Measurements from ENCODE around the gene RNF112.

Gene RNF112

DNA sequence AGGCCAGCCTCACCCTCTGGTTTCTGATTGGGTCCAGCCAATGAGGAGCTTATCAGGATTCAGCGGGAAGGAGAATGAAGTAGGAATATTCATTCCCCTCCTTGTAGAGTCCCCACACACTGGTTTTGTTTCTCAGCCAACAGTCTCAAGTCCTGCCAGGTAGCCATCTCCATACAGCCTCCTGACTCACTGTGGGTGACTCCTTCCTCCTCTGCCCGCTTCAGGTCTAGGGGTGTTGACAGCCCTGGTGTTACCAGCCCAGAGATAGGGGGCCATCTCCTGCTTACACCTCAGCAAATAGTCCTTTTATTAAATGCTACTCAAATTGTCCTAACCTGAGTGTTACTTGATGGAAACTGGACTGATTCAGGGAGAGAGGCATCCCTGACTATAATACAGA, 20.1 kb upstream of the RNF112 start:
- no peak for DNase-seq

DNA sequence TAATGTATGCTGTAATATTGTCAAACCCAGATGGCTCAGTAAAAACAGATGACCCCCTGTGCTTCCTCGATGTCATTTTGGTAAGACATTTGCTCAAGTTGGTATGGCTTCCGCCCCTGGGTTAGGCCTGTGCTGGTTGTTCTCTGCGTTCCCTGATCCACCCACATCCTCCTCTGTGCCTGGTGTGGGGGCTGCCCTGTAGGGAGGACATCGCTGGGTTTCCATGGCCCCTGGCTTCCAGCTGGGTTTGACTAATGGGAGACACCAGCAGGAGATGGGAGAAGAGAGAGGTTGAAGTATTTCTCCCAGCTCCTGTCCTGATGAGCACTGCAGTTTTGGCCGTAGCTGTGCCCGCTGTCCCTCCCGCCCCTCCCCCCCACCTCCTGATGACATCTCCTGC, 19.6 kb upstream of the RNF112 start:
- DNase-seq: no peak

DNA sequence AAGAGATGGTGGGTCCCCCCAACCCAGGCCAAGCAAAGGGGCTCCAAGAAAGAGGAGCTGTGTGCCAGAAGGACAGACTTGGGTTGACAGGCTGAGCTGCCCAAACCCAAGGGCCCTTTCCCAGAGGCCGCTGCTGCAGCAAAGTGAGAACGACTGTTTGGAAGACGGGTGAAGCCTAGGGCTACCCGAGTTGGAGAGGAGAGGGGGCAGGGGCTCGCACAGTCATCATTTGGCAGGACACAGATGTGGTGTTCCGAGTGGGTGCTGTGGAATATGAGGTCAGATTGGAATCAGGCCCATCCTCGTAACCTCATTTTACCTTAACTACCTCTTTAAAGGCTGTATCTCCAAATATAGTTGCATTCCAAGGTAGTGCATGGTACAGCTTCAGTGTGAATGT, 18.7 kb upstream of the RNF112 start:
- no peak for DNase-seq

GRCh38 chr17:19397556-19398041, 13.4 kb upstream of the RNF112 start:
- DNase-seq: no peak

DNA sequence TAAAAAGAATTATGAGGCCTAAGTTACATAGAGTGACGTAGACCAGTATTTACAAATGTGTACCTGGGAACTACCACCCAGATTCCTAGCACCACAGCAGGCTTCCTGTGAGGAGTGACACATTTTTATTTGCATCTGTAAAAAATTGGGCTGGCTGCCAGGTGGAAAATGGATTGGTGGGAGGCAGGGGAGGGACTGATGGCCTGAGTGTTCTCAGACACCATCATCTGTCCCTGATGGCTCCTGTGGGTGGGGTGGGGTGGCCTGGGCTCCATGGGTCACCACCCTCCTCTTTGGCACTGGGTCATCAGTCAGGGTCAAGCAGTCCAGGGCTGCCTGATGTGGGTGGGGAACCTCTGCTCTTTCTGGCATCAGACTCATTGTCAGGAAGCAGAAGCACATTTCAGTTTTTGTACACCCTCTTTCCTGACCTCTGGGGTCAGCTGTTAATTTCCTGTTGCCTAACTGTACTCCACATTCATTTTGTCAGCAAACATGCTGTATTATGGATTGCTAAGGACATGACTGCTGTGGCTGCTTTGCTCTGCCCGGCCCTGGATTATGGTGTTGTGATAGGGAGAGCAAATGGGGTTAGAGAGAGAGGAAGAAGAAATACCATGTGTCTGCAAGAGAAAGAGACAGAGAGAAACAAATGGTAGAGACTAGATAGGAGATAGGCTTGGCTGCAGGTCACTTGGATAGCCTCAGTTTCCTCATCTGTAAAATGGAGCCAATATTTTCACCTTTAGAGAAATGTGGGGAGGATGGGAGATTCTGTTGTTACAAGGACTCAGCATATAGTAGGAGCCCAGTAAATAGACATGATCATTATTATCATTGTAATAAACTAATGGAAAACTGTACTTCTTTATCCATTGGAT, 12.5 kb upstream of the RNF112 start:
- peak; percentile 39 for DNase-seq

DNA sequence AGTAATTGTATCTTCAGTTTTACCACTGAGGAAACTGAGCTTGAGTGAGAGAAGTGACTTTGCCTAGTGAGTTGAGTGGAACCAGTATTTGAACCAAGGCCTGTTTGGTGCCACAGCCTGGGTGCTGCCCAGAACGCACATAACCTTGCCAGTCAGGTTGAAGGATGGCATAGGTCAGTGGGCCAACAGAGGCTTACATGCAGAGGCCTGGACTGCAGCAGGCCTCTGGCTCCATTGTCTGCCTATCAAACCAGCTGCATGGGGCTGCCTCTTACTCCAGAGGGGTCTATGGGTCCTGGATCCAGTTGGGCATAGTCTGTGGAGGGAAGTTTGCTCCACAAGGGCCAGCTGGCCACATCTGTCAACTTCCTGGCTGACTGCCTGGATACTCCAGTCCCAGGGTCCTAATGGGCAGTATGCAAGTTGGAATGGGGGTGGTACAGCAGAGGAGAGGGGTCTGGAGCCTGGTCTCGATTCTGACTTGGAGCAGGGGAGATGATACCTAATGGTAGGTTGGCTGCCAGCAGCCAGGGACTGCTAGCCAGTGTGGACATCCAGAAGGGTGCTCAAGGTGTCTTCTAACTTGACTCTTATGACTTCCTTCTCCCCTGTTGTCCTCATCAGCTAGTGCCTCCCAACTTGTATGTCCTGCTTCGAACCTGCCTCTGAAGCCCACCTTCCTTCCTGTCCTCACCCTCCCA, 11.1 kb upstream of the RNF112 start:
- no peak for DNase-seq

GRCh38 chr17:19401321-19402010, 9.6 kb upstream of the RNF112 start:
- DNase-seq: no peak

- DNase-seq: no peak
These were observed 8.9 kb upstream of the RNF112 start for GRCh38 chr17:19402171-19402570.

- DNase-seq: no peak
These were observed 8.0 kb upstream of the RNF112 start for GRCh38 chr17:19403021-19403420.

- no peak for DNase-seq
These were observed 6.8 kb upstream of the RNF112 start for GRCh38 chr17:19404264-19404663.

DNA sequence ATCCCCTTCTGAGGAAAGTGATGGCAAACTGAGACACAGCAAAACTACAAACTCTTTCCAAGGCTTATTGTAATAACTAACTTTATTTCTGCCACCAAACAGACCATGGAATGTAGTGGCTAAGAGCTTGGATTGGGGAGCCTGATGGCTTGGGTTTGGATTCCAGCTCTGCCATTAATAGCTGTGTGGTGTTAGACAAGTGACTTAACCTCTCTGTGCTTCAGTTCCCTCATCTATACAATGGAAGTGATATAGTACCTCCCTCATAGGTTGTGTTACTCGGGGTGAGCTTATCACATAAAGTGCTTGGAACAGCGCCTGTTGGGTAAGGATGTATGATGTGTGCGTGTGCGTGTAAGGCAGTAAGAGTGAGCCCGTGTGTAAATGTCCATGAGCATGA, 5.9 kb upstream of the RNF112 start:
- no peak for DNase-seq

DNA sequence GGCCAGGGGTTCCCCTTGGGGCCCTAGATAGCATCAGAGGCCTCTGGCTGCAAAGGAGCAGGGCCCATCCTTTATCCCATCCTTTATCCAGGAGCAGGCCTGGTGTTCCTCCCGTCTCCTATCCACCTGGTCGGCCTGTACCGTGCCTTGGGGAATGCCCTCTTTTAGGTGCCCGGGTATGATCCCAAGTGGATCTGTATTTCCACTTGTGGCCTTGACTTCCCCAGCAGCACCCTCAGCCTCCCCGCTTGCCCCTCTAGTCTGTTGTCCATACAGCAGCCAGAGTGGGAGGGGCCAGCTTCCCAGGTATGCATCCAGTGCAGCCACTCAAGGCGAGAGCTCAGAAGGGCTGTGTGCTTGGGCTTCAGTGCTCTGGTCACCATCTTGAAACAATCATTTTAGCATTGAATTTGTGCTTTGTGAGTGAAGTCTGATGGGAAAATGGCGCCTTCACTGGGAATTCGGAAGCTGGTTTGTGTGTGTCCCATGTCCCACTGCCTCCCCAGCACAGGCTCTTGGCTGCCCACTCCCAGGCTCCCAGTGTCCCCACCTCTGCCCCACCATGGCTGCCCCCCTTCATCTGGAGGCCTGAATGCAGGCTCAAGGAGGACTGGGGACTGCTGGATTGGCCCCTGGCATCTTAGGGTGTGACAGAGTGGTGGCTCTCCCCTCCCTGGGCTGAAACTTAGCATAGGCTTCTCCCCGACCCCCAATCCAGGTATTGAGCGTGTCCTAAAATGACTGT, 3.3 kb upstream of the RNF112 start:
- no peak for DNase-seq

DNA sequence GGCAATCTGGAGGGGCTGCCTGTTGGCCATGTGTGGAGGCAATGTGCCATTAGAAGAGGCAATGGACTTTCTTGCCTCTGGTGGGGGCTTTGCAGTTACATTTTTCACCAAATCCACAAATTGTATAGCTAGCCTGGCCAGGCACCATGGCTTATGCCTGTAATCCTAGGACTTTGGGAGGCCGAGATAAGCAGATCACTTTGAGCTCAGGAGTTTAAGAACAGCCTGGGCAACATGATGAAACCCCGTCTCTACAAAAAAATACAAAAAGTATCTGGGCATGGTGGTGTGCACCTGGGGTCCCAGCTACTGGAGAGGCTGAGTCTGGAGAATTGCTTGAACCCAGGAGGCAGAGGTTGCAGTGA, 2.7 kb upstream of the RNF112 start:
- DNase-seq: no peak

GRCh38 chr17:19409066-19409465, 2.0 kb upstream of the RNF112 start:
- DNase-seq: no peak

DNA sequence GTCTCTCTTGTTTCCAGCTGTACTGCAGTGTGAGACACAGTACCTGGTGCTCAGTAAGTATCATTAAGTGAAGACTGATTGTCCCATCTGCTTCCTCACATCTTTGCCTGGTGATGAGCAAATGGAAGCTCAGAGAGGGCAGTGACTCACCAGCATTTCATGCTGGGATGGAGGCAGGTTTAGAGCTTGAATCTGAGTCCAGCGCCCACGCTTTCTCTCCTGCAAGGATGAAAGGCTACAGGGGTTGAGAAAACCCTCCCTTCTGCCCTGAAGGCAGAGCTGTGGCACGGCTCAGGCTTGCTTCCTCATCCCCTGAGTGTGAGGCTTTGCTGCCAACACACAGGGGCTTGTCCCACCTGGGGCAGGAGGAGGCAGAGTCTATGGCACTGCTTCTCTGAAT, 1.5 kb upstream of the RNF112 start:
- no peak for DNase-seq

GRCh38 chr17:19410091-19410490, 941 bp upstream of the RNF112 start:
- no peak for DNase-seq

GRCh38 chr17:19411631-19412030, 599 bp downstream of the RNF112 start:
- DNase-seq: no peak

DNA sequence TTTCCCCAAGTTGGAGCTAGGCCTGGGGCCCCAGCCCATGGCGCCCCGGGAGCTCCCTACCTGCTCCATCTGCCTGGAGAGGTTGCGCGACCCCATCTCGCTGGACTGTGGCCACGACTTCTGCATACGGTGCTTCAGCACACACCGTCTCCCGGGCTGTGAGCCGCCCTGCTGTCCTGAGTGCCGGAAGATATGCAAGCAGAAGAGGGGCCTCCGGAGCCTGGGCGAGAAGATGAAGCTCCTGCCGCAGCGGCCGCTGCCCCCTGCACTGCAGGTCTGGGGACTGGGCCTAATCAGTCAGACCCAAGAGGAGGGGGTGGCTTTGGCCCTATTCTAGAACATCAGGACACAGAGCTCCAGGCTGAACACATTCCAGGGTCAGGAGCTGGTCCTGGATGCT, 1.5 kb downstream of the RNF112 start:
- no peak for DNase-seq

DNA sequence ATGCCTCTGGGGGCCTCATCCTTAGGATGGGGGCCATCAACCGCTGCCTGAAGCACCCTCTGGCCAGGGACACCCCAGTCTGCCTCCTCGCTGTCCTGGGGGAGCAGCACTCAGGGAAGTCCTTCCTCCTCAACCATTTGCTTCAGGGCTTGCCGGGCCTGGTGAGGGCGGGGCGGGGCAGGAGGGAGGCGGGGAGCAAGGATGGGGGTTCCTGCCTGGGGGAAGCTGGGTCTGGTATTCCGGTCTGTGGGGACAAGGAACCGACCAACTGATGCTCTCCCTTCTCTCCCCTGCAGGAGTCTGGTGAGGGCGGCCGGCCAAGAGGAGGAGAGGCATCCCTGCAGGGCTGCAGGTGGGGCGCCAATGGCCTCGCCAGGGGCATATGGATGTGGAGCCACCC, 2.0 kb downstream of the RNF112 start:
- no peak for DNase-seq

DNA sequence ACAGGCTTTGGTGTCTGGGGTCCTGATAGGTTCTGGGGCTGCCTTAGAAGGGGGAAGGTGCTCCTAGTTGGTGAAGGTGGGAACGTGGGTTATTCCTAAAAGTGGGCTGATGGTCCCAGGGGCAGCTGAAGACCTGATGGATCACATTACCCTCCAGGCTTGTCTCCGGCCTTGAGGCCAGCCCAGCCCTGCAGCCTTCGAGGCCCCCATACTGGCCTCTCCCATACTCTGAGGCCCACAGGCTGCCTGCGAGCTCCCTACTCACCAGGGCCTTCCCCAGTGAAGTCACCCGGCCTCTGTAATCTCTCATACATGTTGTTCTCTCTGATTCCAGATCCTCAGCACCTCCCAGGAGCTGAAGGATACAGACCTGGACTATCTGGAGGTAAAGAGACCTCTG, 2.7 kb downstream of the RNF112 start:
- no peak for DNase-seq

DNA sequence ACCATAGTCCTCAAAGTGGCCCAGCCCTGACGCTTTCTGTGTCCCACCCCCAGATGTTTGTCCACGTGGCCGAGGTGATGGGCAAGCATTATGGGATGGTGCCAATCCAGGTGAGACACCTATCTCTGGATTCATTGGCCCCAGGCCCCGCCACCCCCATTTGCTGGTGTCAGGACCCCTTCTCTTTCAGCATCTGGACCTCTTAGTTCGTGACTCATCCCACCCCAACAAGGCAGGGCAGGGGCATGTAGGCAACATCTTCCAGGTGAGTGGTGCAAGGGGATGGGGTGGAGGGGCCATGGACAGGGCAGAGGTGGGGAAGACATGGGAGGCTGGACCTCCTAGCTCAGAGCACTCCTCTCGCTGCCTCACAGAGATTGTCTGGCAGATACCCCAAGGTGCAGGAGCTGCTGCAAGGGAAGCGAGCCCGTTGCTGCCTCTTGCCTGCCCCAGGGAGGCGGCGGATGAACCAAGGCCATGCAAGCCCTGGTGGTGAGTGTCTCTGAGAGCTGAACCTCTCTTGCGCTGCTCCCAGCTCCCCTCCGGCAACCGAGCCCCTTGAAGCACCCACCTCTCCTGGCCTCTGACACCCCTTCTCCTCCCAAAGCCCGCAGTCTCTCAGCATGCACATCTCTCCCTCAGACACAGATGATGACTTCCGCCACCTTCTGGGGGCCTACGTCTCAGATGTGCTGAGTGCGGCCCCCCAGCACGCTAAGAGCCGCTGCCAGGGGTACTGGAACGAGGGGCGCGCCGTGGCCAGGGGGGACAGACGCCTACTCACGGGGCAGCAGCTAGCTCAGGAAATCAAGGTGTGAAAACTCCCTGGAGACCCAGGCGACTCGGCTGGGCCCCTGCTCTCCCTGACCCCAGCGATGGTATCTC, 3.6 kb downstream of the RNF112 start:
- no peak for DNase-seq

DNA sequence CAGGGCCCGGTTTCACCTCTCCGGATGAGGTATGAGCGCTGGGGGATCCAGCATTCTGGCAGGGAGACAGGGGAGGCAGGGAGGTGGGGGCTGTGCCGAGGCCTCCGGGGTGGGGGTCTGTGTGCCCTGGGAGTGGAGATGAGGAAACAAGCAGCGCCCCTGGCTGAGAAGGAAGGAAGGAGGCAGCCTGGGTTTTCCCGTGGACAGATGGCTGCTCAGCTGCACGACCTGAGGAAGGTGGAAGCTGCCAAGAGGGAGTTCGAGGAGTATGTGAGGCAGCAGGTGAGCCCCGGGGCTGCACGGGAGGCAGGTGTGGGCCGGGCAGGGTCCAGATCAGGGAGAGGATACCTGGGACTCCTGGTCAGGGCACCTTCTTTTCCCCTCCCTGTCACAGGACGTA, 4.3 kb downstream of the RNF112 start:
- no peak for DNase-seq
